Measurements from ENCODE around the gene MSH5. TPM values are rescaled to one million over a fixed set of nuclear protein-coding genes. Genes with fewer than 3 reads are reported as not detected.

Gene MSH5
- total and polyA plus RNA-seq, 9 of the 15 experiments (the other 6 are each of a cell fraction or from before 2014, with no cell fraction given), result 12.5 to 104 (median 46.6) TPM

GRCh38 chr6:31776989-31777666 lies 37.3 kb downstream of the MSH5 start, which contains the start of gene VWA7 (continued):
- TF ChIP-seq ZNF444 (CRISPR knock-in tag; IDR thresholded peaks at IDR 0.05), result no peak
- peak; percentile 89 for TF ChIP-seq ETV5 (CRISPR knock-in tag; IDR thresholded peaks at IDR 0.05; ENCODE audit: low read depth)
- peak; percentile 98 for TF ChIP-seq SMARCE1 (IDR thresholded peaks at IDR 0.05)
- no peak for TF ChIP-seq ZBTB8A (IDR thresholded peaks at IDR 0.05; ENCODE audit: partially characterized antibody)
- TF ChIP-seq CAMTA2 (CRISPR knock-in tag; conservative IDR thresholded peaks at IDR 0.05), result 0 out of 2 replicates have a peak, but pooled peaks have one; percentile 78
- TF ChIP-seq HINFP (tag; conservative IDR thresholded peaks at IDR 0.05; ENCODE audit: low read depth), result no peak
- peak; percentile 31 for TF ChIP-seq WHSC1 (IDR thresholded peaks at IDR 0.05; ENCODE audit: low read length)
- no peak for TF ChIP-seq SIX5 (IDR thresholded peaks at IDR 0.05; ENCODE audit: borderline replicate concordance in 1 of 2, insufficient read depth in 1 of 2, low read depth in 1 of 2, low read length in 2 of 2)
- peak; percentile 67 for TF ChIP-seq CC2D1A (IDR thresholded peaks at IDR 0.05)
- TF ChIP-seq TRIM28 (IDR thresholded peaks at IDR 0.05), result peak; percentile 83
- peak in 1 of 2 experiments; percentile 84; a peak in 2 of 4 replicates for TF ChIP-seq ZMIZ1 (IDR thresholded peaks at IDR 0.05; ENCODE audit: low read depth in 2 of 2, low read length in 2 of 2)
- TF ChIP-seq NFIC (IDR thresholded peaks at IDR 0.05), result peak; percentile 100
- peak; percentile 95 for TF ChIP-seq ZBTB9 (CRISPR knock-in tag; IDR thresholded peaks at IDR 0.05)
- no peak for TF ChIP-seq ZBTB34 (CRISPR knock-in tag; IDR thresholded peaks at IDR 0.05)
- TF ChIP-seq CBX1 (IDR thresholded peaks at IDR 0.05; ENCODE audit: low read depth), result peak; percentile 85; the same call in 1 of the 2 replicates
- TF ChIP-seq SMAD4 (CRISPR knock-in tag; conservative IDR thresholded peaks at IDR 0.05), result peak; percentile 94
